HG02852 (cell line): ENCODE measurements around the gene GABRG3.

Experiments used
- ATAC-seq: cut with Tn5 transposase; IDR thresholded peaks from one replicate; pipeline ENCODE4 v1.9.1; 2021; ENCODE audit warnings: mild to moderate bottlenecking, moderate library complexity; ENCODE audit not compliant: unreplicated experiment

Gene GABRG3

GRCh38 chr15:26970712-26971210, at the start of gene GABRG3:
GABRG3 (plus strand) TSS chr15:26971181.
- ATAC-seq, result no peak

DNA sequence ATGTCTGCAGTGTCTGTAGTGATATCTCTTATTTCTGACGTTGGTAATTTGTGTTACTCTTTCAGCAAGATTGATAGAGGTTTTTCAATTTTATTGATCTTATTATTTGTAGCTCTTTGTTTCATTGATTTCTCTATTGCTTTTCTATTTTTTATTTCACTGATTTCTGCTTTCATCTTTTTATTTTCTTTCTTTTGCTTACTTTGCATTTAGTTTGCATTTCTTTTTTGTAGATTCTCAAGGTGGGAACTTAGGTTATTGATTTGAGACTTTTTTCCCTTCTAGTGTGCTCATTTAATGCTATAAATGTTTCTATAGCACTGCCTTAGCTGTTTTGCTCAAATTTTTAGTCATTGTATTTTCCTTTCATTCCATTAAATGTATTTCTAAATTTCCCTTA, 49.5 kb upstream of the GABRG3 start:
- no peak for ATAC-seq

GRCh38 chr15:26926081-26926480, 44.9 kb upstream of the GABRG3 start:
- no peak for ATAC-seq

DNA sequence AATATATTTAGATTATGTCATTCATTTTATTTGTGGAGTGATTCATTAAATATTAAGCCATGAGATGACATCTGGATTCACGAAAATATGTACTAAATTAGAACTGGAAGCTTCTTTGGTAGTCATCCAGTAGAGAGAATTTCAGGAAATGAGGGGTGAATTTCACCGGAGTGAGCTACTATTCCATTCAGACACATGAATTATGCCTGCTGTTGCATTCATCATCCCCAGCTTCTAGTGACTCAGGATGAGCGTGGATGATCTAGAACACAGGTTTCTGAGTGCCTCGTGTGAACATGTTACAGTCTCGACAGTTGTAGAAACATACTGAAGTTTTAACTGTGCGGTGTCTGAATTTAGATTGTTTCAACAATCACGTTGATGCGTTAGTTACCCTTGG, 42.9 kb upstream of the GABRG3 start:
- no peak for ATAC-seq

- ATAC-seq, result no peak
Observed at GRCh38 chr15:26929588-26929987, 41.4 kb upstream of the GABRG3 start.

GRCh38 chr15:26934848-26935247, 36.1 kb upstream of the GABRG3 start:
- no peak for ATAC-seq

GRCh38 chr15:26935322-26935721, 35.7 kb upstream of the GABRG3 start:
- no peak for ATAC-seq

GRCh38 chr15:26936502-26936901, 34.5 kb upstream of the GABRG3 start:
- ATAC-seq, result no peak

- no peak for ATAC-seq
Observed at GRCh38 chr15:26937134-26937533, 33.8 kb upstream of the GABRG3 start.

- no peak for ATAC-seq
Observed at GRCh38 chr15:26939398-26939797, 31.6 kb upstream of the GABRG3 start.

DNA sequence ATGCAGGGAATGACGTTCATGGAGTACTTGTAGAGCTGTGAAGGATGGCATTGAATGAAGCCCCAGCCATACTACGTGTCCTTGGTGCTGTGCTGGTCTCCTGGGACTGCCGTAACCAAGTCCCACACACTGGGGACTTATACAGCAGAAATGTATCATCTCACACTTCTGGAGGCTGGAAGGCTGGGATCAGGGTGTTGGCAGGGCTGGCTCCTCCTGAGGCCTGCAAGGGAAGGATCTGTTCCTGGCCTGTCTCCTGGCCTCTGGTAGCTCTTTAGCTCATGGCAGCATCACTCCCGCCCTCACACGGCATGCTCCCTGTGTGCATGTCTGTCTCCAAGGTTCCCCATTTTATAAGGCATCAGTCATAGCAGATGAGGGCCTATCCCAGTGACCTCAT, 29.5 kb upstream of the GABRG3 start:
- ATAC-seq, result no peak

DNA sequence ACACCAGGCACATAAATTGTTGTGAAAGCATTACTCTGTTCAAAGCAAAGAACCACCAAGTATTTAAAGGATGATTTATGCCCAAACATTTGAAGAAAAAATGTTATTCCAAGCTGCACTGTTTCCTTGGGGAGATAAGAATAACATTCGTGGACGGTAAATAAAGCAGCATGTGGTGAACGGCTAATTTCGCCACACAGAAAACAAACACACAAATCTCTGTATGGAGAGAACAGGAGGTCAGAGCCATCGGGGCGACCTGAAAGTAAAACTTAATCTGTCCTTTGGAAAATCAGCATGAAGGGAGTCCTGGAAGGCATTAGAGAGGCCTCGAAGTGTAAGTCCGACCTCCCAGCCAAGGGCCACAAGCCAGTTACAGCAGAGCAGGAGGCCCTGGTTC, 27.1 kb upstream of the GABRG3 start:
- ATAC-seq, result no peak

GRCh38 chr15:26945046-26945445, 25.9 kb upstream of the GABRG3 start:
- no peak for ATAC-seq

DNA sequence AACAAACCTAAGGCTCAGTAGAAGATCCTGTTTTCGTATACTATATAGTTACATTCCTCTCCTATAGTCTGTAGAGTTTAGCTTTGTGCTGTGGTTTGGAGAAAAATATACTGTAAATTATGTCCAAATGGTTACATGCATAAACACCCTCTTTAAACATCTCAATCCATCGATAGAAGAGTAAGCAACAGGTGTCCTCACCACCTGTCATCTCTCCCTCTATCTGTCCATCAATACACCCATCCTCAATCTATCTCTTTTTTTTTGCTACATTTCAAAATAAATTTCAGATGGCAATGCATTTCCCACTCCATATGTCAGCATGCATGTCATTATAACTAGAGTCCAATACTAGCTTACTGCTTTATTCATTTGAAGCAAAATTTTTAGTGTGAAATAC, 21.0 kb upstream of the GABRG3 start:
- ATAC-seq, result no peak

DNA sequence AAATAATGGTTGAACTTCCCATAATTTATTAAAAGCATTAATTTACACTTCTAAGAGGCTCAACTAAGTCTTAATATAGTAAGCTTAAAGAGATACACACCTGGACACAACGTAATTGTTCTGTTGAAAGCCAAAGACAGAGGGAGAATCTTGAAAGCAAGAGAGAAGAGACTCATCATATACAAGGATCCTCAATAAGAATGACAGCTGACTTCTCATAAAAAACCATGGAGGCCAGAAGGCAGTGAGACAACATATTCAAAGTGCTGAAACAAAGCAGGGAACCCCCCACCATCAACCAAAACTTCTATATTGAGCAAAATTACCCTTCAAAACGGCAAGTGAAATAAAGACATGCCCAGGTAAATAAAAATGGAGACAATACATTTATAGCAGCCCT, 16.6 kb upstream of the GABRG3 start:
- no peak for ATAC-seq

- no peak for ATAC-seq
Observed at GRCh38 chr15:26967719-26968269, 3.2 kb upstream of the GABRG3 start.

GRCh38 chr15:26968806-26969205, 2.2 kb upstream of the GABRG3 start:
- ATAC-seq, result no peak

- ATAC-seq, result no peak
Observed at GRCh38 chr15:26971271-26972018, 464 bp downstream of the GABRG3 start.

DNA sequence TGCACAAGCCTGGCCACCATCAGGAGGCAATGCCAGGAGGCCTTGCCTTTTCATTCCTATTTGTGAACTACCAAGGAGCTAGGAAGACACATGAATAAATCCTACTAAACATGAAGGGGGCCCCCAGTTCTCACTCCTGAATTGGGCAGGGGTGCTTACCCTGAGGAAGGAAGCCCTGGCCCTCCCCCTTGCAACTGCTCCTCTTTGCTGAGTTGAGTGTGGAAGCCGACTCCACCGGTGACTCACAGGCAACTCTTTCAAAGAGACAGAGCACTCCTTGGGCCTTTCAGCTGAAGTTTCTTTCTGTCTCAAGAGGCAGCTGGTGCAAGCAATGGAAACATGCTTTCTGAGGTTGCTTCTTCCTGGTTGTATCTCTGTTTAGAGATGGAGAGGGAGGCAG, 1.7 kb downstream of the GABRG3 start:
- ATAC-seq, result no peak

- ATAC-seq, result no peak
Observed at GRCh38 chr15:26974120-26974780, 3.3 kb downstream of the GABRG3 start.

DNA sequence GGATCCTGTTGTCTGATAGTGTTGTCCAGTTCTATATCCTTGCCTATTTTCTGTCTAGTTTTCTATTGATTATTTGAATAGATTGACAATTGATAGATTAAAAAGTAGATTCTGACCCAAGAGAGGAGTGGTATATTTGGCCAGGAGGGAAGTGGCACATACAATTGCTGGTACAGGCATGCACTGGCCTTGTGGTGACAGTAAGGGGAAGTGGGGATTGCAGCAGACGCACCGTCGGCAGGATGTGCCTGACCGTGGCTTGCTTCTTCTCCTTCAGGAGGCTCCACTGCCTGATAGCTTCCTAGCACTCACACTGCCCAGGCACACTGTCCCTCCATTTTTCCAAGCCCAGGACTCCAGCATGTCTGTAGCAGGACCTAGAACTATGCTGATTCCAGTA, 10.5 kb downstream of the GABRG3 start:
- no peak for ATAC-seq

DNA sequence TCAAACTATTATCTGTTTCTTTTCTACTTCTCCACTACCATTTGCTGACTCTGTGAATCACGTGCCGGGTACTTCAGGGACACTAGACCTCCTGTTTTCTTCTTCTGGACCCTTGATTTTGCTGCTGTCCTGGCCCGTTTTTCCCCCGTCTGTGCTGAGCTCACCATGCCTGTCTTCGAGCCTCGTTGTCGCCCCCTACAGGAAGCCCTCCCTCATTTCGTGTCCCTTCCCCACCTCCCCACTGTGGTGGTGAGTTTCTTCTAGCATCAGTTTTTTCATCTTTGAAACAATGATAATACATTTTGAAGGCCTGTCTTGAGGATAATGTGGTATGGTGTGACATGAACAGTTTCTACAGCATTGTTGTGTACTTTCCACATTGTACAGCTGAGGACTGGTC, 12.8 kb downstream of the GABRG3 start:
- ATAC-seq, result no peak
